Embryonic facial prominence (tissue), 1 donor: ENCODE measurements around the gene METTL21C.

Experiments used
- DNase-seq: peaks from one replicate; pipeline ENCODE4 v3.0.0-alpha.2; 2016; ENCODE audit errors: extremely low spot score

METTL21C gene

DNA sequence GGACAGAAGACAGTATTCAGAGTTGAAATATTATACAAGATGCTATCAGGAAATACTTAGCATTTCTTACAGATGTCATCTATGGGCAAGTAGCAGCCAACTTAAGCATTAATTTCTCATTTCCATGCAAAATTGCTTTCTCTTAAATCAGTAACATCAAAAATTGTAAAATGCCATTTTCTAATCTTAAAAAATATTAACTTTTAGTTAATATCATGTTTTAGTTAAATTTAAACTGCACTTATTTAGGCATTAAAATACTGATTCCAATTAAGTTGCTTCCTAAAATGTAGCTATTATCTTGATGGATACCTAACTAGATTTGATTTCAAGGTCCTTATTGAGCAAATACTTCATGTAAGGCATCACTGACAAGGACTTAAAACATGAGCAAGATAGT lies 27.8 kb downstream of the METTL21C start:
- no peak for DNase-seq

GRCh38 chr13:102659168-102659713 lies 35.6 kb downstream of the METTL21C start:
- no peak for DNase-seq

DNA sequence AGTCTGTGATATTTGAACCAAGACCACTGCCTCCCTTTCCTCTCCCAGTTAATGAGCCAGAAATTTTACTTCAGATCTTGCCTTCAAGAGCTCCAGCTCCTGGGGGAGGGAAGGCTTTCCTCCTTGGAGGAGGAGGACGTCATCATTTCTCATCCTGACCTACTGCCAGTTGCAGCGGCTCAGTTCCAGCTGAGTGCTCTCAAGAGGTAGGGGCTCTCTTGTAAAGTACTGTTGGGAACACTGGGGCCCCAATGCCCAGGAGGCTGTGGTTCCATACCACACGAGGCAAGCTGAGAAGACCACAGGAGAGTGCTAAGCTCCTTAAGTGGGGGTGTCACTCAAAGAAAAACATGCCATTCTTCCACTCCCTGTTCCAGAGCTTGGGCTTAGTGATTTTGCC lies 36.2 kb downstream of the METTL21C start:
- no peak for DNase-seq

DNA sequence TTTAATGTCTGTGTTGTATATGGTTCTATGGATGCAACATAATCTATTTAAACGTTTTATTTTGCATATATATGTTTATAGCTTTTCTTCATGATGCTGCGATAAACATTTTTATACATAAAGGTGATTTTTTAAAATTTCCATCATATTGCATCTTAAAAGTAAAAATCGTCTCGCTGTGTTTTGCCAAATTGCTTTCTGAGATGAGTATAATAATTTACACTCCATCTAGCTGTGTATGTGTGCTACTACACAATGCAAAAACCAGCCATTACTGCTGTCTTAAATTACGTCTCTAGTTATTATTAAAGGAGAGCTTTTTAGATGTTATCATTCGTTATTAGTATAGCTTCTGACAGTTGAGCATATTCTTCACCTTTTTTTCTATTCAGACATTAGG lies 37.2 kb downstream of the METTL21C start:
- no peak for DNase-seq

DNA sequence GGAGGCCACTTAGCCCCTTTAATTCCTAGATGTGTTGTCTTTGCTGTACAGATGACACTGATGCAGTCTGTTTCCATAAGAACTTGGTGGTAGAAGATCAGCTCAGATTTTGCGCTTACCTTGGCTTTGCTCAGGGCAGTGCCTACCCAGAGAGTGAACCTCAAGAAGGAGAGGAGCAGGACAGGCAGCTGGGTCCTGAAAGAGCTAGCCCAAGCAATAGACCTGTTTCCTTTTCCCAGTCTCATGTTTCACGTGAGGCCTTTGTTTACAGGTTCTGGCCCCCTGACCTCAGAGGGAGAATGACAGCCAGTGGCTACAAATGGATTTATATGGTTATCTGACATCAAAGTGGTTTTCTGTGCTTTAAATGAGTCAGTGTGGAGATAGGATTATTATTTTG lies 40.1 kb downstream of the METTL21C start:
- DNase-seq, result no peak

DNA sequence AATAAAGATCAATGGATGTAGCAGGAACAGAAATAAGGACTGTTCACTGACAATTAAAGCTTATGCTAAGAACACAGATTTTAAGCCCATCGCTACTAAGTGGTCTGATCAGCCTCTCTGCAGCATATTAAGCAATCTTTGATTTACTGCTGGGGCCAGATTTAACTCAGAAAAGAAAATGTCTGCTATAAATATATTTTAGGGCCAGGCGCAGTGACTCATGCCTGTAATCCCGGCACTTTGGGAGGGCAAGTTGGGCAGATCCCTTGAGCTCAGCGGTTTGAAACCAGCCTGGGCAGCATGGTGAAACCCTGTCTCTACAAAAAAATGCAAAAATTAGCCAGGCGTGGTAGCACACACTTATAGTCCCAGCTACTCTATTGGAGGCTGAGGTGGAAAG lies 43.0 kb downstream of the METTL21C start:
- no peak for DNase-seq

DNA sequence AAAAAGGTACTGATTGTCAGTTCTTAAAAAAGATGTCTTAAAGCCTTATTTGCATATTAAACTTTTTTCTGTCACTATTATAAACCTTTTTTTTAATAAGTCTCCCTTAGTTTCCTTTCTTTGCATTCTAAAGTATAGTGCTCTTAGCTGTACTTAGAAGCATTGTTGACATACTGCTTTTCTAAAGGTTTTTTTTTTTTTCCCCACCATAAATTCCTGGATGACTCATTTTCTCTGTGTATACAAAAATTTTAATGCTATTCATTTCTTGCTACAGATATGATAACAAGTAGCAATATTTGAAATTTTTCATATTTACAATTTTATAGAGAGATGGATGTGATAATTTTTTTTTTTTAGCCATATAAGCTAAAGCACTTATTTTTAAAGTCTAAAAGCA lies 43.5 kb downstream of the METTL21C start:
- no peak for DNase-seq

- DNase-seq, result no peak
Measured at GRCh38 chr13:102650444-102650843, 44.4 kb downstream of the METTL21C start.

- no peak for DNase-seq
Measured at GRCh38 chr13:102648046-102648445, 46.8 kb downstream of the METTL21C start.

DNA sequence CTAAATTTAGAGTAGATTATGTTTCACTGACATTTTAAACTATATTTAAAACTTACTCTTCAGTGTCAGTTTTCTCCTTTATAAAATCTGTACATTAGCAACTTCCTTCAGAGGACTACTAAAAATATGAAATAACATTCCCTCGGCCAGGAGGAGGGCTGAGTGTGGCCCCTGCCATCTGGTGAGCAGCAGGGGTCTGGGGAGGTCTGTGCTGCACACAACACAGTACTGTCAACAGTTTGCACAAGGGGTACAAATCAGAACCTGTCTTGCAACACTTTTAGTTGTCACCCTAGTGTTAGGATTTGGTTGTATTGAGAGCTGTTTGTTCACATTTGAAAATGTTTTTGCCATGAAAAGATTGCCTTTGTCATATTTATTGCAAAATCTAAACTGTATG lies 49.1 kb downstream of the METTL21C start:
- DNase-seq, result no peak

GRCh38 chr13:102643656-102644055 lies 51.2 kb downstream of the METTL21C start:
- DNase-seq, result no peak

- DNase-seq, result no peak
Measured at GRCh38 chr13:102642475-102642874, 52.4 kb downstream of the METTL21C start.

- DNase-seq, result no peak
Measured at GRCh38 chr13:102642029-102642428, 52.8 kb downstream of the METTL21C start.

GRCh38 chr13:102638741-102639140 lies 56.1 kb downstream of the METTL21C start:
- no peak for DNase-seq
